HEK293 (cell line): ENCODE data around the gene THUMPD2.

Experiments used
- CTCF ChIA-PET: fragments of 350-600 bp; formaldehyde crosslinking; extraction: SDS; loops from one replicate; lab custom pipeline; 2021; ENCODE audit warnings: antibody characterized with exemption; lab: Yijun Ruan, JAX
- POLR2A ChIA-PET: fragments of 300-600 bp; formaldehyde crosslinking; extraction: SDS; loops from one replicate; lab custom pipeline; 2020; ENCODE audit warnings: antibody characterized with exemption, inconsistent platforms; lab: Yijun Ruan, JAX
- H3K27ac ChIP-seq: fragments of 200-500 bp; sonication (Bioruptor generic); 2 replicates; pipeline ENCODE4 v1.5.1; 2014; ENCODE audit warnings: low read depth, low read length, control low read depth, inconsistent platforms; ENCODE audit errors: extremely low read depth
- H3K36me3 ChIP-seq, 2 experiments: fragments of 200-500 bp in 1 of 2; sonication (Bioruptor generic) in 1 of 2; 1 replicate in 1 of 2; 2 replicates in 1 of 2; pipeline ENCODE4 v1.5.1; 2014 to 2017; ENCODE audit warnings: inconsistent platforms in 2 of 2, low read length in 2 of 2; ENCODE audit not compliant: control insufficient read depth in 2 of 2, insufficient read depth in 1 of 2
- H3K4me1 ChIP-seq: fragments of 200-500 bp; sonication (Bioruptor generic); 2 replicates; pipeline ENCODE4 v1.5.1; 2014; ENCODE audit warnings: mild to moderate bottlenecking, low read length, inconsistent platforms; ENCODE audit not compliant: control insufficient read depth, insufficient read depth
- H3K4me3 ChIP-seq: 2 replicates; pipeline ENCODE4 v1.5.1; 2011; ENCODE audit warnings: low read depth, mild to moderate bottlenecking, control low read depth, low read length, moderate library complexity
- H3K9me3 ChIP-seq: fragments of 200-500 bp; sonication (Bioruptor generic); 2 replicates; pipeline ENCODE4 v1.5.1; 2014; ENCODE audit warnings: low read depth, low read length, inconsistent platforms; ENCODE audit not compliant: control insufficient read depth, insufficient read depth
- BCL11B ChIP-seq: fragments of 450-650 bp; formaldehyde crosslinking; IDR thresholded peaks from 2 replicates; pipeline ENCODE4 v1.5.1; 2016; ENCODE audit warnings: low read depth, missing biosample characterization, missing genetic modification characterization
- FEZF1 ChIP-seq: fragments of 450-650 bp; formaldehyde crosslinking; IDR thresholded peaks from 2 replicates; pipeline ENCODE4 v1.5.1; 2016; ENCODE audit warnings: missing biosample characterization, missing genetic modification characterization
- HOXA7 ChIP-seq: sonication (generic); formaldehyde crosslinking; IDR thresholded peaks from 2 replicates; pipeline ENCODE4 v1.8.1; 2022; ENCODE audit warnings: missing genetic modification reagents, borderline replicate concordance
- IKZF3 ChIP-seq: fragments of 450-650 bp; IDR thresholded peaks from 2 replicates; pipeline ENCODE4 v1.5.0; 2018; ENCODE audit warnings: missing biosample characterization, mild to moderate bottlenecking, missing genetic modification characterization, moderate library complexity
- MYNN ChIP-seq: fragments of 450-650 bp; formaldehyde crosslinking; IDR thresholded peaks from 2 replicates; pipeline ENCODE4 v1.5.1; 2016; ENCODE audit warnings: missing biosample characterization, missing genetic modification characterization, borderline replicate concordance
- PBX3 ChIP-seq: sonication (generic); formaldehyde crosslinking; IDR thresholded peaks from 2 replicates; pipeline ENCODE4 v1.8.1; 2022; ENCODE audit warnings: mild to moderate bottlenecking, moderate library complexity, missing genetic modification reagents
- SP7 ChIP-seq: fragments of 450-650 bp; formaldehyde crosslinking; IDR thresholded peaks from 2 replicates; pipeline ENCODE4 v1.5.1; 2016; ENCODE audit warnings: missing biosample characterization, missing genetic modification characterization
- TCF7L2 ChIP-seq: IDR thresholded peaks from 2 replicates; pipeline ENCODE4 v1.6.1; 2011; ENCODE audit warnings: low read depth, mild to moderate bottlenecking, inconsistent platforms, low read length, moderate library complexity, borderline replicate concordance
- ZNF10 ChIP-seq: fragments of 450-650 bp; formaldehyde crosslinking; IDR thresholded peaks from 2 replicates; pipeline ENCODE4 v1.5.1; 2017; ENCODE audit warnings: missing biosample characterization, missing genetic modification characterization
- ZNF214 ChIP-seq: fragments of 450-650 bp; formaldehyde crosslinking; IDR thresholded peaks from 2 replicates; pipeline ENCODE4 v1.5.1; 2017; ENCODE audit warnings: missing biosample characterization, mild to moderate bottlenecking, missing genetic modification characterization, borderline replicate concordance
- ZNF221 ChIP-seq: fragments of 450-650 bp; formaldehyde crosslinking; IDR thresholded peaks from 2 replicates; pipeline ENCODE4 v1.5.1; 2017; ENCODE audit warnings: missing biosample characterization, missing genetic modification characterization, borderline replicate concordance
- ZNF311 ChIP-seq: fragments of 450-650 bp; formaldehyde crosslinking; IDR thresholded peaks from 2 replicates; pipeline ENCODE4 v1.5.1; 2017; ENCODE audit warnings: missing biosample characterization, missing genetic modification characterization, borderline replicate concordance
- ZNF341 ChIP-seq: fragments of 450-650 bp; formaldehyde crosslinking; IDR thresholded peaks from 2 replicates; pipeline ENCODE4; 2016; ENCODE audit warnings: low read depth, missing biosample characterization, missing genetic modification characterization
- ZNF394 ChIP-seq: fragments of 450-650 bp; formaldehyde crosslinking; IDR thresholded peaks from 2 replicates; pipeline ENCODE4 v1.5.1; 2016; ENCODE audit warnings: missing biosample characterization, missing genetic modification characterization, mild to moderate bottlenecking, moderate library complexity, borderline replicate concordance
- ZNF404 ChIP-seq: fragments of 450-650 bp; formaldehyde crosslinking; IDR thresholded peaks from 2 replicates; pipeline ENCODE4 v1.5.1; 2017; ENCODE audit warnings: missing biosample characterization, missing genetic modification characterization
- ZNF423 ChIP-seq: fragments of 450-650 bp; formaldehyde crosslinking; IDR thresholded peaks from 2 replicates; pipeline ENCODE4 v1.5.1; 2016; ENCODE audit warnings: missing biosample characterization, missing genetic modification characterization
- ZNF426 ChIP-seq: fragments of 450-650 bp; formaldehyde crosslinking; IDR thresholded peaks from 2 replicates; pipeline ENCODE4 v1.5.1; 2017; ENCODE audit warnings: missing biosample characterization, missing genetic modification characterization, mild to moderate bottlenecking, inconsistent platforms, moderate library complexity
- ZNF433 ChIP-seq: fragments of 450-650 bp; formaldehyde crosslinking; IDR thresholded peaks from 2 replicates; pipeline ENCODE4 v1.5.1; 2016; ENCODE audit warnings: missing biosample characterization, missing genetic modification characterization, low read depth
- ZNF621 ChIP-seq: fragments of 450-650 bp; formaldehyde crosslinking; IDR thresholded peaks from 2 replicates; pipeline ENCODE4 v1.5.1; 2017; ENCODE audit warnings: missing biosample characterization, missing genetic modification characterization
- ZNF664 ChIP-seq: fragments of 450-650 bp; formaldehyde crosslinking; IDR thresholded peaks from 2 replicates; pipeline ENCODE4 v1.5.1; 2016; ENCODE audit warnings: missing biosample characterization, missing genetic modification characterization
- ZNF704 ChIP-seq: fragments of 450-650 bp; formaldehyde crosslinking; IDR thresholded peaks from 2 replicates; pipeline ENCODE4 v1.5.1; 2016; ENCODE audit warnings: missing biosample characterization, missing genetic modification characterization
- ZNF707 ChIP-seq: fragments of 450-650 bp; formaldehyde crosslinking; IDR thresholded peaks from 2 replicates; pipeline ENCODE4 v1.5.1; 2016; ENCODE audit warnings: missing biosample characterization, missing genetic modification characterization
- ZSCAN16 ChIP-seq: fragments of 450-650 bp; formaldehyde crosslinking; IDR thresholded peaks from 2 replicates; pipeline ENCODE4 v1.5.1; 2016; ENCODE audit warnings: missing biosample characterization, missing genetic modification characterization
- TF ChIP-seq, protein P1 (sequence below): fragments of 450-650 bp; formaldehyde crosslinking; IDR thresholded peaks from 2 replicates; pipeline ENCODE4 v1.5.1; 2016; ENCODE audit warnings: missing biosample characterization, missing genetic modification characterization

The THUMPD2 gene

GRCh38 chr2:39725401-39725800, 53.7 kb downstream of the THUMPD2 start:
- peaks cover 0 to 2% of the 10 kb centered on the region in 2 experiments; a peak in 1 of 3 replicates for H3K36me3 ChIP-seq
- no peaks in the 10 kb centered on the region for H3K9me3 ChIP-seq
- peaks cover 4% of the 10 kb centered on the region; the same call in 1 of the 2 replicates for H3K4me1 ChIP-seq
- no peak overlapping the region for H3K4me3 ChIP-seq
- H3K27ac ChIP-seq: no peak overlapping the region
- ChIA-PET POLR2A (no interaction called here), CTCF (no interaction called here)
- TF ChIP-seq ZNF404 (tag by site-specific recombination) (no peak), ZNF433 (tag by site-specific recombination) (no peak), IKZF3 (tag by site-specific recombination) (no peak), ZSCAN16 (tag by site-specific recombination) (no peak), ZNF311 (tag by site-specific recombination) (no peak), ZNF704 (tag by site-specific recombination) (no peak), ZNF214 (tag by site-specific recombination) (no peak)

GRCh38 chr2:39724828-39725144, 54.3 kb downstream of the THUMPD2 start:
- Histone ChIP-seq H3K9me3 (no peaks in the 10 kb centered on the region), H3K4me1 (peaks cover 4% of the 10 kb centered on the region; the same call in 1 of the 2 replicates), H3K4me3 (no peak overlapping the region), H3K36me3 (no peaks in the 10 kb centered on the region), H3K27ac (no peak overlapping the region)
- ChIA-PET CTCF (no interaction called here), POLR2A (no interaction called here)
- TF ChIP-seq MYNN (tag by site-specific recombination) (no peak), ZNF426 (tag by site-specific recombination) (no peak), ZNF10 (no peak), ZNF214 (tag by site-specific recombination) (no peak), TCF7L2 (no peak), ZNF341 (tag by site-specific recombination) (no peak), PBX3 (CRISPR knock-in tag) (no peak), BCL11B (tag by site-specific recombination) (no peak), ZNF621 (tag by site-specific recombination) (no peak), ZNF664 (tag by site-specific recombination) (no peak), FEZF1 (tag by site-specific recombination) (no peak), ZNF707 (no peak), HOXA7 (no peak), ZNF221 (tag by site-specific recombination) (no peak), ZNF423 (tag by site-specific recombination) (no peak), SP7 (no peak), ZNF394 (no peak)
- TF ChIP-seq, protein P1, sequence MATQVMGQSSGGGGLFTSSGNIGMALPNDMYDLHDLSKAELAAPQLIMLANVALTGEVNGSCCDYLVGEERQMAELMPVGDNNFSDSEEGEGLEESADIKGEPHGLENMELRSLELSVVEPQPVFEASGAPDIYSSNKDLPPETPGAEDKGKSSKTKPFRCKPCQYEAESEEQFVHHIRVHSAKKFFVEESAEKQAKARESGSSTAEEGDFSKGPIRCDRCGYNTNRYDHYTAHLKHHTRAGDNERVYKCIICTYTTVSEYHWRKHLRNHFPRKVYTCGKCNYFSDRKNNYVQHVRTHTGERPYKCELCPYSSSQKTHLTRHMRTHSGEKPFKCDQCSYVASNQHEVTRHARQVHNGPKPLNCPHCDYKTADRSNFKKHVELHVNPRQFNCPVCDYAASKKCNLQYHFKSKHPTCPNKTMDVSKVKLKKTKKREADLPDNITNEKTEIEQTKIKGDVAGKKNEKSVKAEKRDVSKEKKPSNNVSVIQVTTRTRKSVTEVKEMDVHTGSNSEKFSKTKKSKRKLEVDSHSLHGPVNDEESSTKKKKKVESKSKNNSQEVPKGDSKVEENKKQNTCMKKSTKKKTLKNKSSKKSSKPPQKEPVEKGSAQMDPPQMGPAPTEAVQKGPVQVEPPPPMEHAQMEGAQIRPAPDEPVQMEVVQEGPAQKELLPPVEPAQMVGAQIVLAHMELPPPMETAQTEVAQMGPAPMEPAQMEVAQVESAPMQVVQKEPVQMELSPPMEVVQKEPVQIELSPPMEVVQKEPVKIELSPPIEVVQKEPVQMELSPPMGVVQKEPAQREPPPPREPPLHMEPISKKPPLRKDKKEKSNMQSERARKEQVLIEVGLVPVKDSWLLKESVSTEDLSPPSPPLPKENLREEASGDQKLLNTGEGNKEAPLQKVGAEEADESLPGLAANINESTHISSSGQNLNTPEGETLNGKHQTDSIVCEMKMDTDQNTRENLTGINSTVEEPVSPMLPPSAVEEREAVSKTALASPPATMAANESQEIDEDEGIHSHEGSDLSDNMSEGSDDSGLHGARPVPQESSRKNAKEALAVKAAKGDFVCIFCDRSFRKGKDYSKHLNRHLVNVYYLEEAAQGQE (tag by site-specific recombination): no peak
